Breast epithelium (tissue), 4 donors: Measurements from ENCODE around the gene STAT4. TPM values are rescaled to one million over a fixed set of nuclear protein-coding genes. Genes with fewer than 3 reads are reported as not detected.

Source experiments
- DNase-seq, 2 donors: peaks; one replicate each; pipeline ENCODE4 v3.0.0-alpha.2; 2019; ENCODE audit warnings: low spot score in 2 of 2
- H3K27ac ChIP-seq, 2 donors: fragments of 200-600 bp; sonication (generic) in 1 of 2; one replicate each; pipeline ENCODE4 v1.5.1; 2016 to 2019; ENCODE audit warnings: mild to moderate bottlenecking in 1 of 2
- H3K27me3 ChIP-seq, 2 donors: fragments of 200-600 bp; sonication (generic) in 1 of 2; one replicate each; pipeline versions ENCODE4 v1.5.1 to v1.6.0; 2017 to 2019; ENCODE audit warnings: control low read depth in 1 of 2, mild to moderate bottlenecking in 1 of 2
- H3K36me3 ChIP-seq: fragments of 200-600 bp; one replicate; pipeline ENCODE4 v1.5.1; 2019
- H3K4me1 ChIP-seq, 2 donors: fragments of 200-600 bp; sonication (generic); one replicate each; pipeline ENCODE4 v1.5.1; 2016 to 2019; ENCODE audit warnings: control low read depth in 1 of 2
- H3K4me3 ChIP-seq, 3 donors: fragments of 200-600 bp; sonication (generic); 1 replicate in 2 of 3; 2 replicates in 1 of 3; pipeline ENCODE4 v1.5.1; 2016 to 2019; ENCODE audit warnings: mild to moderate bottlenecking in 3 of 3, moderate library complexity in 2 of 3
- H3K9me3 ChIP-seq, 2 donors: fragments of 200-600 bp; sonication (generic) in 1 of 2; one replicate each; pipeline ENCODE4 v1.5.1; 2016 to 2019; ENCODE audit warnings: control low read depth in 1 of 2
- POLR2A ChIP-seq: fragments of 450-650 bp; IDR thresholded peaks from one replicate; pipeline ENCODE4 v1.6.1; 2016; ENCODE audit warnings: antibody characterized with exemption, mild to moderate bottlenecking, moderate library complexity
- POLR2AphosphoS5 ChIP-seq, 3 donors: sonication (generic); formaldehyde crosslinking; IDR thresholded peaks; one replicate each; pipeline ENCODE4 v1.6.1; 2017; ENCODE audit warnings: antibody characterized with exemption in 3 of 3
- intact Hi-C: fragments of 100-400 bp; cut with DNase I; formaldehyde crosslinking; loops from one replicate; pipeline ENCODE4 v1.15.1; 2023; ENCODE audit warnings: low total_unique reads
- total RNA-seq, 3 donors: library from RNA; depleted of rRNA; stranded (reverse); fragments of >200 nt; gene quantifications; one replicate each; pipeline ENCODE4 v1.1.0, GENCODE V29; 2016
- TF ChIP-seq, protein P1 (sequence below), 3 donors: fragments of 450-650 bp; IDR thresholded peaks; one replicate each; pipeline ENCODE4 v1.5.1; 2016 to 2017; ENCODE audit warnings: antibody characterized with exemption in 3 of 3, mild to moderate bottlenecking in 3 of 3, moderate library complexity in 3 of 3

STAT4 gene
- total RNA-seq, 3 donors from 2014 or later: 1.6 to 5.9 (median 3.6) TPM

DNA sequence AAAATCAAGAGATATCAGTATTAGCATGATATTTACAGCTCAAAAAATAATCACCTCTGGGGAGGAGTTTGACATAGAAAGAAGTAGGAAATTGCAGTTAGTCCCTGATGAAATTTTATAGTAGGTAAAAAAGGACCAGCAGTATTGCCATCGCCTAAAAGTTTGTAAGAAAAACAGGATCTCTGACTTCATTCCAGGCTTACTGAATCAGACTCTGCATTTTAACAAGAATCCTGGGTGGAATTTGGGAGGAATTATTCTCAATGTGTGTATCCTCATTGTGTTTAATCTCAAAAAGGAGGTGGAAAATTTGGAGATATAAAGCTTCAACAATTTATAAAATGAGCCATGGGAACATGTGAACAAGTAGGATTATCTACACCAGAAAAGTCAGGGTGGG, 105.7 kb downstream of the STAT4 start:
- no peaks in the 10 kb centered on the region for H3K9me3 ChIP-seq
- H3K27ac ChIP-seq: no peak overlapping the region
- intact Hi-C loops: no loop called here
- no peaks in the 10 kb centered on the region for H3K36me3 ChIP-seq
- H3K4me3 ChIP-seq: no peak overlapping the region
- H3K4me1 ChIP-seq: no peaks in the 10 kb centered on the region
- TF ChIP-seq POLR2A (no peak), POLR2AphosphoS5 (IDR thresholded peaks at IDR 0.05) (no peak)
- TF ChIP-seq, protein P1, sequence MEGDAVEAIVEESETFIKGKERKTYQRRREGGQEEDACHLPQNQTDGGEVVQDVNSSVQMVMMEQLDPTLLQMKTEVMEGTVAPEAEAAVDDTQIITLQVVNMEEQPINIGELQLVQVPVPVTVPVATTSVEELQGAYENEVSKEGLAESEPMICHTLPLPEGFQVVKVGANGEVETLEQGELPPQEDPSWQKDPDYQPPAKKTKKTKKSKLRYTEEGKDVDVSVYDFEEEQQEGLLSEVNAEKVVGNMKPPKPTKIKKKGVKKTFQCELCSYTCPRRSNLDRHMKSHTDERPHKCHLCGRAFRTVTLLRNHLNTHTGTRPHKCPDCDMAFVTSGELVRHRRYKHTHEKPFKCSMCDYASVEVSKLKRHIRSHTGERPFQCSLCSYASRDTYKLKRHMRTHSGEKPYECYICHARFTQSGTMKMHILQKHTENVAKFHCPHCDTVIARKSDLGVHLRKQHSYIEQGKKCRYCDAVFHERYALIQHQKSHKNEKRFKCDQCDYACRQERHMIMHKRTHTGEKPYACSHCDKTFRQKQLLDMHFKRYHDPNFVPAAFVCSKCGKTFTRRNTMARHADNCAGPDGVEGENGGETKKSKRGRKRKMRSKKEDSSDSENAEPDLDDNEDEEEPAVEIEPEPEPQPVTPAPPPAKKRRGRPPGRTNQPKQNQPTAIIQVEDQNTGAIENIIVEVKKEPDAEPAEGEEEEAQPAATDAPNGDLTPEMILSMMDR (IDR thresholded peaks at IDR 0.05): no peak
- no peak for DNase-seq
- H3K27me3 ChIP-seq: no peaks in the 10 kb centered on the region

DNA sequence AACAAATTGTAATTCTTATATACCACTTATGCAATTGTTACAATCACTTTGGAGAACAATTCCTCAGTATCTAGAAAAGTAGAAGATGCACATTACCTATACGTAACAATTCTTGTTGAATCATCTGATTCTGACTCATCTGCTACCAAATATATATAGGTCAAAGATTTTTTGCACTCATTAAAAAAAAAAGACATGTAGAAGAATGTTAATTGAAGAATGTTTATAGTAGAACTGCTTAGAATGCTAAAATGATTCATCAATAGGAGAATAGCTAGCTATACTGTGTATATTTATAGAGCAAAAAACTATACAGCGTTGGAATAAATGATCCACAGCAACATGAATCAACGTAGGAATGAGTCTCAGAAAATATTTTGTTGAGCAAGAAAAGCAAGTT, 107.4 kb downstream of the STAT4 start:
- no peaks in the 10 kb centered on the region for H3K27me3 ChIP-seq
- H3K36me3 ChIP-seq: no peaks in the 10 kb centered on the region
- TF ChIP-seq POLR2AphosphoS5 (IDR thresholded peaks at IDR 0.05): no peak
- TF ChIP-seq, protein P1 (IDR thresholded peaks at IDR 0.05): no peak
- no peak for TF ChIP-seq POLR2A
- H3K27ac ChIP-seq: no peak overlapping the region
- no peak overlapping the region for H3K4me3 ChIP-seq
- no peaks in the 10 kb centered on the region for H3K9me3 ChIP-seq
- DNase-seq: no peak
- H3K4me1 ChIP-seq: no peaks in the 10 kb centered on the region
- intact Hi-C loops: no loop called here

DNA sequence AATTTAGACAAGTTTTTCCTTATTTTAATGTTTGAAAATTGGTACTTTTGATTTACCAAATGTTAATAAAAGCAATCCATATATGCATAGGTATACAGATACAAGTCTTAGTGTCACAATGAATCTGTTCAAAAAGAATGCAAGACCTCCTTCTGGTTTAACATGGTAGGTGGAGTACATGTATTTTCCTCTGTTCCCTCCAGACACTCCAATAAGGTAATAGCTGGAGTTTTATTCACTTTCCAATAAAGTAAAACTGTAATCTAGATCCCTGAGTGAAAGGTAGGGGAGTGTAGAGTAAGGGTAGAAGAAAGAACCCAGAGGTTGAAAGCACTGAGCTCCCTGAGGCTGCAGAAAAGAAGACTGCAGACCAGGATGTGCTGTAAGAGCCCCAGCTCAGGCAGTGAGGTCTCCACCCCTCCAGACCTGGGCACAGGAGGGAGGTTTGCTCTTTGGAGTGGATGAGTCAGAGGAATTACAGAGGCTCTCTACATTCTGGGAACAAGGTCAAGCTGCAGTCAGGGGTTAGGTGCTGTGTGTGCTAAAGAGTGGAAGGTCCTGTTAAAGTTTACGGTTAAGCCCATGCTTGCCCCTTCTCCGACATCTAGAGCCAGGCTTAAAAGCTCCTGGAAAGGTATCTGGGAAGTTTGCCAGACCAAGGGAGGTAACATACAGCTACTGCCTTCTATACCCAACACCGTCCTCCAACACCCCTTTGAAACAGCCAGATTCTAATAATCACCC, 109.2 kb downstream of the STAT4 start:
- Histone ChIP-seq H3K4me3 (no peak overlapping the region), H3K27ac (no peak overlapping the region), H3K36me3 (no peaks in the 10 kb centered on the region), H3K4me1 (no peaks in the 10 kb centered on the region), H3K27me3 (no peaks in the 10 kb centered on the region), H3K9me3 (no peaks in the 10 kb centered on the region)
- intact Hi-C loops: no loop called here
- DNase-seq: no peak
- TF ChIP-seq POLR2A (no peak), POLR2AphosphoS5 (IDR thresholded peaks at IDR 0.05) (no peak)
- TF ChIP-seq, protein P1 (IDR thresholded peaks at IDR 0.05): no peak

DNA sequence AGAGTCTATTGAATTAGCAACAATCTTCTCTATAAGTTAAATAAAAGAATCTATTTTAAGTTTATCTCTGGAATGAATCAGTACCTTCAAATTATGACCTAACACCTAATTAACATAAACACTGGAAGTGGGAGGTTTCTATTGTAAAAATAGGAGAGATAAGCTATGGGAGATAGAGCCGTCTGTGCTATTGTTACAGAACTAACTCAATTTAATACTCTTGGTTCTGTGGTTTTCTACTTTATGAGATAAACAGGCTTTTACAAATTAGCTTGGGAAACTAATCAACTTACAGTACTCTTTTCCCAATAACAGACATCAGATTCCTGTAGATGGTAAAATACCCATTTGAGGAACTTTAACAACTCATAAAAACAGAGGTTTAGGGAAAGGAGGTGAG, 111.2 kb downstream of the STAT4 start:
- TF ChIP-seq POLR2A (no peak), POLR2AphosphoS5 (IDR thresholded peaks at IDR 0.05) (no peak)
- TF ChIP-seq, protein P1 (IDR thresholded peaks at IDR 0.05): no peak
- Histone ChIP-seq H3K4me1 (no peaks in the 10 kb centered on the region), H3K27me3 (no peaks in the 10 kb centered on the region), H3K27ac (no peak overlapping the region), H3K9me3 (no peaks in the 10 kb centered on the region), H3K4me3 (no peak overlapping the region), H3K36me3 (no peaks in the 10 kb centered on the region)
- intact Hi-C loops: no loop called here
- DNase-seq: no peak

DNA sequence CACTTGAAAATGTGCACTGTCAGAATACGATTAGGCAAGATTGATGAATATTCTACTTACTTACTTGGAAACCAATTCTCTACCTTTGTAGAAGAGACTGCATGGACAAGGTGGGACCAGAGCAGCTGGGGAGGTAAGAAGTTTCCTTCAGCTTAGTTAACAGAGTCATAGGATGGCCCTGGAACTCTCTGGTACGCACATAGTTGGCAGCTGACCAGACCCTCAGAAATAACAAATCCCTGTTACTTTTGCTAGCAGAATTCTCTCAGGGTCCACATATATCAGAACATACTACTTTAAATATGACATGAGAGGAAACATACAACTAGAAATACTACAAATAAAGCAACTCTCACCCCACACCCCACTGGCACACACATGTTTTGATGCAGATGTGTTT, 112.1 kb downstream of the STAT4 start:
- intact Hi-C loops: no loop called here
- Histone ChIP-seq H3K4me3 (no peak overlapping the region), H3K4me1 (no peaks in the 10 kb centered on the region), H3K36me3 (no peaks in the 10 kb centered on the region), H3K9me3 (no peaks in the 10 kb centered on the region), H3K27ac (peak overlapping the region in 1 of 2 donors; percentile 78), H3K27me3 (no peaks in the 10 kb centered on the region)
- TF ChIP-seq POLR2A: no peak
- TF ChIP-seq POLR2AphosphoS5 (IDR thresholded peaks at IDR 0.05): no peak
- TF ChIP-seq, protein P1 (IDR thresholded peaks at IDR 0.05): no peak
- no peak for DNase-seq
